ENCODE measurements around the gene SKIL.
A peak's percentile ranks its signal among the peaks of the same experiment; 100 is the strongest.
"Not testable (repeated sequence)": the region's sequence is repeated elsewhere in the genome, so short reads cannot be mapped to it uniquely, and the experiment has no call there.

Gene SKIL

GRCh38 chr3:170357176-170358041, at the start of gene SKIL:
Gene SKIL (plus strand): TSS chr3:170357715. CDS start chr3:170360332, 2,617 bp downstream.
- peak; percentile 90 for DNase-seq (ENCODE audit: low read depth, low spot score)

DNA sequence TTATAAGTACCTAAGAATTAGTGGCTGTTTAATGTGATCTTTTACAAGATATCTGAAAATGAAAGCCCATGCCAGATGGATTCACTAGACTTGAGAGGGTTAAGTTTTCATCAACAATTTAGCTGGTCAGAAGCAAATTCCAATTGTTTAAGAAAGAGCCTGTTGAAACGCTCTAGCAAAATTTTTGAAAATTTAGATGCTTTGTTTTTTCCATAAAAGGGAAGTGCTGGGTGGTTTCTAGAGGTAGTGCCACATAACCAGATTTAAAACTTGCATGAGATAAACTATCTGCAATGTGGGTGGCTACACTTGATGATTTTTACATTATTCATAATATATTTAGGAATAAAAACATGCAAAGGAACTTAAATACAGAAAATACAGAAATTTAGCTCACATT, 48.5 kb upstream of the SKIL start:
- DNase-seq (ENCODE audit: low read depth, low spot score): no peak

- no peak for DNase-seq (ENCODE audit: low read depth, low spot score)
These were observed 39.6 kb upstream of the SKIL start for GRCh38 chr3:170317954-170318353.

- no peak for DNase-seq (ENCODE audit: low read depth, low spot score)
These were observed 36.9 kb upstream of the SKIL start for GRCh38 chr3:170320461-170321121.

DNA sequence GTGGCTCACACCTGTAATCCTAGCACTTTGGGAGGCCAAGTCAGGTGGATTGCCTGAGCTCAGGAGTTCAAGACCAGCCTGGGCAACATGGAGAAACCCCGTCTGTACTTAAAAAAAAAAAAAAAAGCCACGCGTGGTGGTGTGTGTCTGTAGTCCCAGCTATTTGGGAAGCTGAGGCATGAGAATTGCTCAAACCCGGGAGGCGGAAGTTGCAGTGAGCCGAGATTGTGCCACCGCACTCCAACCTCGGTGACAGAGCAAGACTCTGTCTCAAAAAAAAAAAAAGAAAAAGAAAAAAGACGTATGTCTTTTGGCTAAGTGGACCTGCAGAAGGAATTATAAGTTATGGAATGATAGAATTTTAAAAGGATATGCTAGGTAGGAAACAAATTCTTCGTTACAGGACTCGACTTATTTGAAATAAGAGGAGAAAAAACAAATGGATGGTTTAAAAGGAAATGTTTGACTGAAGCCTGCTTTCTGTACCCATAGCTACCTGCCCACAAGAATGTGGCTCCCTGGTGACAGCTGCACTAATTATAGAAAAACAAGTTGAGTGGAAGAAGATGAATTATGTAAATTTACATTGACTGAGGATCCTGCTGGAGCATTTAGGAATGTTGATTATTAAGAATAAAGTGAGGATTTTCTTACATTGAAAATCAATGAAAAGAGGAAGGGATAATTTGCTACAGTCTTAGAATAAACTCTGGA, 36.0 kb upstream of the SKIL start:
- no peak for DNase-seq (ENCODE audit: low read depth, low spot score)

- no peak for DNase-seq (ENCODE audit: low read depth, low spot score)
These were observed 34.8 kb upstream of the SKIL start for GRCh38 chr3:170322566-170323269.

GRCh38 chr3:170323331-170323730, 34.2 kb upstream of the SKIL start:
- DNase-seq (ENCODE audit: low read depth, low spot score): no peak

DNA sequence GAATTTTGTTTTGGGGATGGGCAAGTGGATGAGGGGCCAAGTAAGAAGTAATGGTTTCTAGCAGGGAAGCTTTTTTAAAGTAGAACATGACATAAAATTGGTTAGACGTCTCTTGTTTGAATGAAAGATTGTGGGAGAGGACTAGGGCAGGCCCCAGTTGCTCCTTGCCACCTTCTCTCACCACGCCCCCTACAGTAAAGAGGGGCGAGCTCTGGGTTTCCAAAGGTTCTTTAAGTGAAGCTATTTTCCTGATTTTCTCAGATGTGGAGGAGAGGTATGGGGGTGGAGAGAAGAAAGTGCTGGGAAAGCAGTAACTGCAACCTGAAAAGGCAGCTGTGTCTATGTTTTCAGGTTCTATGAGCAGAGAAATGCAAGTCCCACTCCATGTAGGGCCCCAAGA, 32.6 kb upstream of the SKIL start:
- no peak for DNase-seq (ENCODE audit: low read depth, low spot score)

- no peak for DNase-seq (ENCODE audit: low read depth, low spot score)
These were observed 30.3 kb upstream of the SKIL start for GRCh38 chr3:170327040-170327808.

- not testable (repeated sequence) for DNase-seq (ENCODE audit: low read depth, low spot score)
These were observed 29.5 kb upstream of the SKIL start for GRCh38 chr3:170327868-170328548.

- DNase-seq (ENCODE audit: low read depth, low spot score): no peak
These were observed 27.1 kb upstream of the SKIL start for GRCh38 chr3:170330366-170330765.

GRCh38 chr3:170331143-170331542, 26.4 kb upstream of the SKIL start:
- no peak for DNase-seq (ENCODE audit: low read depth, low spot score)

DNA sequence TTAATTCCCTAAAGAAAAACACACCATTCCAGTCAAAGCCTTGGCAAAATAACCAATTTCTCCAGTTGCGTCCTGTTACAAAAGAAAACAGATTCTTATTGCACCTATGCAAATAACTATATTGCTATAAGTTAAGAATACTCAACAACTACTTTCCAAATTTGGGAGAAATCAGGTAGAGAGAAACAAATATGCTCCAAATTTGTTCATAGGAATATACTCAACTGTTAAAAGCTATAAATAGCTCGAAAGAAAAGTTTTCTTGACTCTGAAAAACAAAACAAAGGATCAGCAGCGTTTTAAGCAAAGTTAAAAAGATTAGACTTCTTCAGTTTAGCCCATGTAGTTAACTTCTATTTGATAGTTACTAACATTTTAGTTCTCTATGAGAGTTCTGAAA, 20.1 kb upstream of the SKIL start:
- DNase-seq (ENCODE audit: low read depth, low spot score): no peak

GRCh38 chr3:170338690-170339340, 18.7 kb upstream of the SKIL start:
- no peak for DNase-seq (ENCODE audit: low read depth, low spot score)

- not testable (repeated sequence) for DNase-seq (ENCODE audit: low read depth, low spot score)
These were observed 15.2 kb upstream of the SKIL start for GRCh38 chr3:170342273-170342672.

DNA sequence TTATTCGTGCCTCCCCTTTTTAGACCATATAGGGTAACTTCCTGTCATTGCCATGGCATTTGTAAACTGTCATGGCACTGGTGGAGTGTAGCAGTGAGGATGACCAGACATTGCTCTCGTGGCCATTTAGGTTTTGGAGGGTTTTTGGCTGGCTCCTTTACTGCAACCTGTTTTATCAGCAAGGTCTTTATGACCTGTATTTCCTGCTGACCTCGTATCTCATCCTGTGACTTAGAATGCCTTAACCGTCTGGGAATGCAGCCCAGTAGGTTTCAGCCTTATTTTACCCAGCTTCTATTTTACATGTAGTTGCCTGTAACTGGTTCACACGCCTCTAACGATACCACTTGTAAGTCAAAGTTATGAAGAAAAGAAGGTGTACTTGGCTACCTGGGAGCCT, 13.7 kb upstream of the SKIL start:
- not testable (repeated sequence) for DNase-seq (ENCODE audit: low read depth, low spot score)

GRCh38 chr3:170344971-170345370, 12.5 kb upstream of the SKIL start:
- no peak for DNase-seq (ENCODE audit: low read depth, low spot score)

DNA sequence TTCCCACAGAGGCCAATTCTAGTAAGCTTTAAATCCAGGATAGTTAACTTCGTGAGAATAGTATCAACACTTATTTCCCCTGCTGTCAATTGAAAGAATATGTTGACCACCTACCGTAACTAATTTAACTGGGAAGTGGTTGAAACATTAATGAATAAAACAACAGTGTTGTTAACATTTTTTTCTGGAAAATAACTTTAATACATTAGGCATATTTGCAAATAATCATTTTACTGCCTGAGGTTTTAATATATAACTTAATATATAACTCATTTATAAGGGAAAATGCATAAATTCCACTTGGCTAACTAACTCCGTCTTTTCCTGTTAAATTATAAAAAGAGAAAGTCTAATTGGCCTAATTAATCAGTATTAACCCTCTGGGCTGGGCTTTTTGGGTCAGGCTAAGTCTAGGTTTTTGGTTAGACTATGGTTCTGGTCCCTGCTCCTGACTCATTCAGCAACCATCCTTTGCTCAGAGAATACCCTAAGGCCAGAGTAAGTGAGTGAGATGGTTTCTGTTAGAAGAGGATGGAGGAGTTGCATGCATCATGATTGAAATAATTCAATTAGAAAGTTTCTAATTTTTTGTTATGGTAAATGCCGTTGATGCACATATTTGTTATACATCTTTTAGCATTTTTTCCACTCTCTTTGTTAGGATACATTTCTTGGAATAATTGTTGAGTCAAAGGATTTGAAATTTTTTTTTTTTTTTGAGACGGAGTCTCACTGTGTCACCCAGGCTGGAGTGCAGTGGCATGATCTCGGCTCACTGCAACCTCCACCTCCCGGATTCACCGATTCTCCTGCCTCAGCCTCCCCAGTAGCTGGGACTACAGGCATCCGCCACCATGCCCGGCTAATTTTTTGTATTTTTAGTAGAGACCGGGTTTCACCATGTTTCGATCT, 10.8 kb upstream of the SKIL start:
- DNase-seq (ENCODE audit: low read depth, low spot score): no peak
